Neuron (in vitro differentiated cells): ENCODE data around the gene HACD4.
A peak's percentile ranks its signal among the peaks of the same experiment; 100 is the strongest.

Source experiments
- H2AFZ ChIP-seq: one replicate; pipeline ENCODE4 v1.6.1; 2013; ENCODE audit warnings: low read depth, mild to moderate bottlenecking, inconsistent platforms, low read length, moderate library complexity
- H3K27me3 ChIP-seq: one replicate; pipeline ENCODE4 v1.6.1; 2013; ENCODE audit warnings: low read length; ENCODE audit not compliant: insufficient read depth
- H3K36me3 ChIP-seq: one replicate; pipeline ENCODE4 v1.6.1; 2013; ENCODE audit warnings: low read length; ENCODE audit not compliant: insufficient read depth
- H3K4me1 ChIP-seq: one replicate; pipeline ENCODE4 v1.6.1; 2013; ENCODE audit warnings: low read length; ENCODE audit not compliant: insufficient read depth
- H3K4me3 ChIP-seq: 2 replicates; pipeline ENCODE4 v1.5.1; 2013; ENCODE audit warnings: mild to moderate bottlenecking, low read length, moderate library complexity
- H3K9me3 ChIP-seq: one replicate; pipeline ENCODE4 v1.6.1; 2013; ENCODE audit warnings: low read length

Gene HACD4

GRCh38 chr9:21031091-21031807 is at the start of gene HACD4:
Gene HACD4 (minus strand): TSS chr9:21031640. CDS start chr9:21031590, 50 bp downstream.
- no peak within 1 kb of the TSS for H3K4me3 ChIP-seq
- peaks cover 2% of the 10 kb centered on the region for H3K9me3 ChIP-seq
- H3K27me3 ChIP-seq: no peaks in the 10 kb centered on the region
- H3K36me3 ChIP-seq: no peaks in the 10 kb centered on the region
- H2AFZ ChIP-seq: no peak within 1 kb of the TSS
- H3K4me1 ChIP-seq: peaks cover 8% of the 10 kb centered on the region

GRCh38 chr9:21080793-21081192 is 49.4 kb upstream of the HACD4 start:
- no peak overlapping the region for H3K4me3 ChIP-seq
- H3K9me3 ChIP-seq: no peaks in the 10 kb centered on the region
- no peak overlapping the region for H2AFZ ChIP-seq
- no peaks in the 10 kb centered on the region for H3K36me3 ChIP-seq
- H3K4me1 ChIP-seq: peaks cover 6% of the 10 kb centered on the region
- no peaks in the 10 kb centered on the region for H3K27me3 ChIP-seq

GRCh38 chr9:21078702-21079101 is 47.3 kb upstream of the HACD4 start:
- Histone ChIP-seq H3K27me3 (no peaks in the 10 kb centered on the region), H2AFZ (no peak overlapping the region), H3K9me3 (no peaks in the 10 kb centered on the region), H3K4me1 (peaks cover 10% of the 10 kb centered on the region), H3K4me3 (no peak overlapping the region), H3K36me3 (no peaks in the 10 kb centered on the region)

GRCh38 chr9:21077781-21078180 is 46.3 kb upstream of the HACD4 start, which contains the start of gene IFNB1:
Gene IFNB1 (minus strand): TSS chr9:21077942. CDS start chr9:21077869, 73 bp downstream.
- Histone ChIP-seq H3K4me3 (no peak within 1 kb of the TSS), H3K4me1 (peaks cover 6% of the 10 kb centered on the region), H3K9me3 (no peaks in the 10 kb centered on the region), H3K36me3 (no peaks in the 10 kb centered on the region), H3K27me3 (no peaks in the 10 kb centered on the region), H2AFZ (no peak within 1 kb of the TSS)

- no peaks in the 10 kb centered on the region for H3K9me3 ChIP-seq
- peak overlapping the region; percentile 44 for H2AFZ ChIP-seq
- no peaks in the 10 kb centered on the region for H3K36me3 ChIP-seq
- peaks cover 4% of the 10 kb centered on the region for H3K4me1 ChIP-seq
- H3K27me3 ChIP-seq: no peaks in the 10 kb centered on the region
- no peak overlapping the region for H3K4me3 ChIP-seq
These were observed 44.0 kb upstream of the HACD4 start for GRCh38 chr9:21075484-21075883.

GRCh38 chr9:21070906-21071305 is 39.5 kb upstream of the HACD4 start:
- H3K4me3 ChIP-seq: no peak overlapping the region
- H3K27me3 ChIP-seq: no peaks in the 10 kb centered on the region
- H3K36me3 ChIP-seq: no peaks in the 10 kb centered on the region
- H3K4me1 ChIP-seq: peaks cover 4% of the 10 kb centered on the region
- H3K9me3 ChIP-seq: no peaks in the 10 kb centered on the region
- no peak overlapping the region for H2AFZ ChIP-seq

- no peaks in the 10 kb centered on the region for H3K27me3 ChIP-seq
- H2AFZ ChIP-seq: no peak overlapping the region
- no peak overlapping the region for H3K4me3 ChIP-seq
- H3K36me3 ChIP-seq: no peaks in the 10 kb centered on the region
- H3K4me1 ChIP-seq: peaks cover 1% of the 10 kb centered on the region
- no peaks in the 10 kb centered on the region for H3K9me3 ChIP-seq
These were observed 38.7 kb upstream of the HACD4 start for GRCh38 chr9:21070171-21070571.

GRCh38 chr9:21060919-21061561 is 29.6 kb upstream of the HACD4 start:
- H3K9me3 ChIP-seq: peaks cover 2% of the 10 kb centered on the region
- H3K4me1 ChIP-seq: no peaks in the 10 kb centered on the region
- no peaks in the 10 kb centered on the region for H3K36me3 ChIP-seq
- H3K27me3 ChIP-seq: no peaks in the 10 kb centered on the region
- no peak overlapping the region for H3K4me3 ChIP-seq
- H2AFZ ChIP-seq: no peak overlapping the region

- Histone ChIP-seq H3K4me3 (no peak overlapping the region), H3K9me3 (peaks cover 2% of the 10 kb centered on the region)
These were observed 25.5 kb upstream of the HACD4 start for GRCh38 chr9:21056931-21057330.

GRCh38 chr9:21053851-21054250 is 22.4 kb upstream of the HACD4 start:
- Histone ChIP-seq H2AFZ (no peak overlapping the region), H3K27me3 (no peaks in the 10 kb centered on the region), H3K36me3 (no peaks in the 10 kb centered on the region), H3K9me3 (peaks cover 2% of the 10 kb centered on the region), H3K4me3 (no peak overlapping the region), H3K4me1 (peaks cover 4% of the 10 kb centered on the region)

More at GRCh38 chr9:21056931-21057330, 25.5 kb upstream of the HACD4 start:
- H3K4me1 ChIP-seq: peaks cover under 1% of the 10 kb centered on the region
- H3K36me3 ChIP-seq: no peaks in the 10 kb centered on the region
- H2AFZ ChIP-seq: no peak overlapping the region
- no peaks in the 10 kb centered on the region for H3K27me3 ChIP-seq

- H3K4me3 ChIP-seq: no peak overlapping the region
- H3K4me1 ChIP-seq: peaks cover 4% of the 10 kb centered on the region
- H3K27me3 ChIP-seq: no peaks in the 10 kb centered on the region
- H2AFZ ChIP-seq: no peak overlapping the region
- H3K9me3 ChIP-seq: no peaks in the 10 kb centered on the region
- no peaks in the 10 kb centered on the region for H3K36me3 ChIP-seq
These were observed 15.8 kb upstream of the HACD4 start for GRCh38 chr9:21047281-21047691.

- no peaks in the 10 kb centered on the region for H3K36me3 ChIP-seq
- no peaks in the 10 kb centered on the region for H3K27me3 ChIP-seq
- no peak overlapping the region for H3K4me3 ChIP-seq
These were observed 12.4 kb upstream of the HACD4 start for GRCh38 chr9:21043841-21044240.

GRCh38 chr9:21042466-21042865 is 11.0 kb upstream of the HACD4 start:
- H3K9me3 ChIP-seq: no peaks in the 10 kb centered on the region
- H3K4me3 ChIP-seq: no peak overlapping the region
- H2AFZ ChIP-seq: no peak overlapping the region
- H3K4me1 ChIP-seq: peaks cover 5% of the 10 kb centered on the region
- H3K36me3 ChIP-seq: no peaks in the 10 kb centered on the region
- no peaks in the 10 kb centered on the region for H3K27me3 ChIP-seq

More at GRCh38 chr9:21043841-21044240, 12.4 kb upstream of the HACD4 start:
- H3K4me1 ChIP-seq: peaks cover 5% of the 10 kb centered on the region
- H2AFZ ChIP-seq: no peak overlapping the region
- H3K9me3 ChIP-seq: no peaks in the 10 kb centered on the region
